Fibroblast of villous mesenchyme (primary cell): ENCODE data around the gene PKNOX1. TPM values are rescaled to one million over a fixed set of nuclear protein-coding genes. Genes with fewer than 3 reads are reported as not detected.
A peak's percentile ranks its signal among the peaks of the same experiment; 100 is the strongest.
"Not testable (repeated sequence)": the region's sequence is repeated elsewhere in the genome, so short reads cannot be mapped to it uniquely, and the experiment has no call there.

ENCODE experiments used
- DNase-seq: peaks from one replicate; pipeline ENCODE4 v3.0.0-alpha.2; 2010; ENCODE audit warnings: low read depth
- H3K4me3 ChIP-seq: 2 replicates; pipeline ENCODE4 v1.5.1; 2011; ENCODE audit warnings: low read depth, mild to moderate bottlenecking, low read length
- CTCF ChIP-seq: IDR thresholded peaks from 2 replicates; pipeline ENCODE4 v1.5.1; 2012; ENCODE audit warnings: low read depth, mild to moderate bottlenecking, low read length; ENCODE audit not compliant: insufficient read depth
- total RNA-seq: library from RNA; depleted of rRNA; stranded (reverse); fragments of >200 nt; gene quantifications from 2 replicates; pipeline ENCODE4 v1.2.3, GENCODE V29; 2012

The PKNOX1 gene
- total RNA-seq, 1 donor = 16.8 TPM

GRCh38 chr21:42937034-42937940 is 37.1 kb upstream of the PKNOX1 start:
- H3K4me3 ChIP-seq = peak overlapping the region; percentile 9
- peak; percentile 79 for DNase-seq

- H3K4me3 ChIP-seq = no peak overlapping the region
- no peak for TF ChIP-seq CTCF
- peak; percentile 43 for DNase-seq
These were observed 36.3 kb upstream of the PKNOX1 start for GRCh38 chr21:42937960-42938605.

- not testable (repeated sequence) for DNase-seq, H3K4me3 ChIP-seq
These were observed 35.8 kb upstream of the PKNOX1 start for GRCh38 chr21:42938606-42938995.

GRCh38 chr21:42939582-42940413 is 34.6 kb upstream of the PKNOX1 start:
- TF ChIP-seq CTCF = no peak
- DNase-seq = peak; percentile 99
- H3K4me3 ChIP-seq = peak overlapping the region; percentile 37

- DNase-seq = no peak
- H3K4me3 ChIP-seq = no peak overlapping the region
- TF ChIP-seq CTCF = no peak
These were observed 32.7 kb upstream of the PKNOX1 start for GRCh38 chr21:42941696-42942085.

GRCh38 chr21:42942244-42942643 is 32.1 kb upstream of the PKNOX1 start:
- DNase-seq = no peak
- H3K4me3 ChIP-seq = no peak overlapping the region
- no peak for TF ChIP-seq CTCF

- not testable (repeated sequence) for DNase-seq, H3K4me3 ChIP-seq
These were observed 25.1 kb upstream of the PKNOX1 start for GRCh38 chr21:42949094-42949755.

- DNase-seq, H3K4me3 ChIP-seq: not testable (repeated sequence)
These were observed 23.2 kb upstream of the PKNOX1 start for GRCh38 chr21:42951193-42951592.
